C4-2B (cell line): ENCODE data around the gene NOS1.

Experiments used
- CTCF ChIP-seq: fragments of 450-650 bp; conservative IDR thresholded peaks from 2 replicates; pipeline ENCODE4 v1.5.1; 2017; ENCODE audit warnings: mild to moderate bottlenecking
- ZFX ChIP-seq: fragments of 450-650 bp; IDR thresholded peaks from 2 replicates; pipeline ENCODE4 v1.6.1; 2017

DNA sequence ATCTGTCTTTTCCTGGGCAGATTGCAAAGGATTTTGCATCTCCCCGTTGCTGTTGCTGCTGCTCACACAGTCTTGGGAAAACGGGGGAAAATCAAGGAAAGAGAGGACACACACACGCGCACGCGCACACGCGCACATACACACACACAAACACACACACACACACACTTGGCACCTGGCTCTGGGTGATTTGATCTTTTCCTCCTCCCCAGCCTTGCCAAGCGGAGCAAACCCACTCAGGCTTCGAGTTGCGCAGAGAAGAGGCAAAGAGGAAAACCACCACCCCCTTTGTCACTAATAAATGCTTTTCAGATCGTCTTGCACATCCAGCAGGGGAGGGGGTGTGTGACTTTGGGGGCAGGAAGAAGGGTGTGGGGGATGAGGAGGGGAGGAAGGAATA is 965 bp upstream of the NOS1 start:
- TF ChIP-seq CTCF (no peak), ZFX (no peak)
